Measurements from ENCODE around the gene FAM72A.

GRCh38 chr1:206136241-206136640 is 66.4 kb downstream of the FAM72A start:
- TF ChIP-seq CTCF (IDR thresholded peaks at IDR 0.05) (no peak), POLR2AphosphoS5 (IDR thresholded peaks at IDR 0.05) (no peak)
